ENCODE data around the gene DAW1.

DNA sequence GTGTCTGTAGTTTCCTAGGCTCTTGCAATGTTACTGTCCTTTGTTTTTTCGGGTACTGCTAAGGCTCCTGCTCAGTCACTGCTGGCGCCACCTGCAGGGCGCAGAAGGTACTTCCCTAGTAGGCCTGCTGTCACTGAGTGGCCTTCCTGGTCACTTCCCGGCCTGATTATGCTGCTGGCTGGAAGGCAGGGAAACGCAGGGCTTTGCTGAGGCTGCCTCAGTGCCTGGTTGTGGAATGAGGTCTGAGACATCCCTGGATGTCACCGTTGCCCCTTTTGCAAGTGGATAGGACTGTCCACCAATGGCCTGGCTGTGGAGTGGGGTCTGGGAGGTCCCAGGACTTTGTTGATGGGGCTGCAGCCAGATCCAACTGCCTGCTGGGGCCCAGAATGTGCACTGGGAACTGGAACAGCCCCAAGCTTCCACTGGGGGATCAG, 13.1 kb downstream of the DAW1 start:
- no peak for TF ChIP-seq RXRA (IDR thresholded peaks at IDR 0.05; ENCODE audit: borderline replicate concordance, low read depth)
- TF ChIP-seq USF1 (IDR thresholded peaks at IDR 0.05; ENCODE audit: borderline replicate concordance, low read depth) = no peak
- no peak for TF ChIP-seq POLR2AphosphoS5 (IDR thresholded peaks at IDR 0.05; ENCODE audit: low read depth, low read length)
- TF ChIP-seq CTCF (IDR thresholded peaks at IDR 0.05) = peak; percentile 82
- TF ChIP-seq, protein P1, sequence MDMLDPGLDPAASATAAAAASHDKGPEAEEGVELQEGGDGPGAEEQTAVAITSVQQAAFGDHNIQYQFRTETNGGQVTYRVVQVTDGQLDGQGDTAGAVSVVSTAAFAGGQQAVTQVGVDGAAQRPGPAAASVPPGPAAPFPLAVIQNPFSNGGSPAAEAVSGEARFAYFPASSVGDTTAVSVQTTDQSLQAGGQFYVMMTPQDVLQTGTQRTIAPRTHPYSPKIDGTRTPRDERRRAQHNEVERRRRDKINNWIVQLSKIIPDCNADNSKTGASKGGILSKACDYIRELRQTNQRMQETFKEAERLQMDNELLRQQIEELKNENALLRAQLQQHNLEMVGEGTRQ (IDR thresholded peaks at IDR 0.05; ENCODE audit: borderline replicate concordance, low read depth, low read length) = no peak
- no peak for TF ChIP-seq ELF1 (IDR thresholded peaks at IDR 0.05)
- TF ChIP-seq TEAD4 (IDR thresholded peaks at IDR 0.05; ENCODE audit: borderline replicate concordance, insufficient read depth) = no peak
- peak; percentile 68 for TF ChIP-seq SMC3 (IDR thresholded peaks at IDR 0.05; ENCODE audit: low read depth, low read length)

Measured in SK-N-SH (cell line).